HG03139 (cell line): ENCODE measurements around the gene CUL1.

ENCODE experiments used
- ATAC-seq: cut with Tn5 transposase; IDR thresholded peaks from one replicate; pipeline ENCODE4 v1.9.1; 2021; ENCODE audit not compliant: unreplicated experiment

CUL1 gene

DNA sequence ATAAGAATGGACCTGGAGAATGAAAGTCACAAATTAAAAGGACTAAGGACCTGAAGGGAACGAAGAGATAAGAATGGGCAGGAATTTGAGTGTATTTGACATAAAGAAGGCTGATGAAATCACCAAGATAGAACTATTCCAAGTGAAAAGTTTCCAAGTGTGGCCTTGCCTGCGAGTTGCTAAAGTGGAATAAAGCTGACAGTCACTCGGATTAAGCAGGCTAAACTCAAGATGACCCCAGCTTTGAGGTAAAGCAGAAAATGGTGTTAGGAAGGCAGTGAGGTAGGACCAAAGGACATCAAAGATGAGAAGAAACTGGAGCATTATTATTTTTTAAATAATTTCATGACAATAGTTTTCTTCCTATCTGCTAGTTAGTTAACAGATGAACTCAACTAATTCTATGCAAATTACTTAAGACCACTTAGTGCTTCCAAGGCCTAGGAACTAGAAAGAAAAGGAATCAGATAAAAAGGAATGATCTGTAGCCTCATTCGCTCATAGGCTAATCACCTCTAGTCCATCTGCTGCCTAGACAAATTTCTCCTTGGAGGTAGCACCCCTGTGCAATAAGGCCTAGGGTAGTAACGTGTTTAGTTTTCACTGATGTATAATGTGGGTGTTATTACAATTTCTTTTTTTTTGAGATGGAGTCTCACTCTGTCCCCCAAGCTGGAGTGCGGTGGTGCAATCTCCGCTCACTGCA, 150.8 kb downstream of the CUL1 start:
- ATAC-seq, result no peak

GRCh38 chr7:148850564-148850963, 151.9 kb downstream of the CUL1 start:
- ATAC-seq, result no peak
